Measurements from ENCODE around the gene CASK. TPM values are rescaled to one million over a fixed set of nuclear protein-coding genes. Genes with fewer than 3 reads are reported as not detected.

The CASK gene
- total and polyA plus RNA-seq, 8 donors, result 4.7 to 42.5 (median 22.9) TPM

GRCh38 chrX:41827886-41828285 lies 95.5 kb downstream of the CASK start:
- DNase-seq (no peak), FAIRE-seq (no peak), ATAC-seq (no peak)
- H3K27ac ChIP-seq, result no peak overlapping the region
- no peaks in the 10 kb centered on the region for H3K27me3 ChIP-seq
- no peaks in the 10 kb centered on the region for H3K9me3 ChIP-seq
- TF ChIP-seq, protein P1, sequence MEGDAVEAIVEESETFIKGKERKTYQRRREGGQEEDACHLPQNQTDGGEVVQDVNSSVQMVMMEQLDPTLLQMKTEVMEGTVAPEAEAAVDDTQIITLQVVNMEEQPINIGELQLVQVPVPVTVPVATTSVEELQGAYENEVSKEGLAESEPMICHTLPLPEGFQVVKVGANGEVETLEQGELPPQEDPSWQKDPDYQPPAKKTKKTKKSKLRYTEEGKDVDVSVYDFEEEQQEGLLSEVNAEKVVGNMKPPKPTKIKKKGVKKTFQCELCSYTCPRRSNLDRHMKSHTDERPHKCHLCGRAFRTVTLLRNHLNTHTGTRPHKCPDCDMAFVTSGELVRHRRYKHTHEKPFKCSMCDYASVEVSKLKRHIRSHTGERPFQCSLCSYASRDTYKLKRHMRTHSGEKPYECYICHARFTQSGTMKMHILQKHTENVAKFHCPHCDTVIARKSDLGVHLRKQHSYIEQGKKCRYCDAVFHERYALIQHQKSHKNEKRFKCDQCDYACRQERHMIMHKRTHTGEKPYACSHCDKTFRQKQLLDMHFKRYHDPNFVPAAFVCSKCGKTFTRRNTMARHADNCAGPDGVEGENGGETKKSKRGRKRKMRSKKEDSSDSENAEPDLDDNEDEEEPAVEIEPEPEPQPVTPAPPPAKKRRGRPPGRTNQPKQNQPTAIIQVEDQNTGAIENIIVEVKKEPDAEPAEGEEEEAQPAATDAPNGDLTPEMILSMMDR (IDR thresholded peaks at IDR 0.05), result no peak
- no peaks in the 10 kb centered on the region for H3K36me3 ChIP-seq
- H3K4me1 ChIP-seq, result no peaks in the 10 kb centered on the region
- H3K4me3 ChIP-seq, result no peak overlapping the region
- intact Hi-C loops (cut with DNase I), result no loop called here

GRCh38 chrX:41825796-41826195 lies 97.6 kb downstream of the CASK start:
- TF ChIP-seq, protein P1 (IDR thresholded peaks at IDR 0.05), result no peak
- Histone ChIP-seq H3K4me3 (no peak overlapping the region), H3K4me1 (no peaks in the 10 kb centered on the region), H3K36me3 (no peaks in the 10 kb centered on the region), H3K27me3 (no peaks in the 10 kb centered on the region), H3K9me3 (no peaks in the 10 kb centered on the region), H3K27ac (no peak overlapping the region)
- intact Hi-C loops (cut with DNase I), result no loop called here
- 47 to 75% methylated on average over 2 of the region's 2 CpGs for WGBS, 2 donors
- DNase-seq, result no peak
- FAIRE-seq, result no peak
- ATAC-seq, result no peak

GRCh38 chrX:41824551-41824950 lies 98.8 kb downstream of the CASK start:
- no peak for FAIRE-seq
- 63 to 78% methylated on average over 3 of the region's 3 CpGs for WGBS, 2 donors

GRCh38 chrX:41823402-41823801 lies 100.0 kb downstream of the CASK start:
- FAIRE-seq (no peak), ATAC-seq (peak in 2 of 4 donors; percentile 11 to 63)
- H3K4me3 ChIP-seq, result no peak overlapping the region

More at GRCh38 chrX:41824551-41824950, 98.8 kb downstream of the CASK start:
- Histone ChIP-seq H3K27ac (no peak overlapping the region), H3K9me3 (no peaks in the 10 kb centered on the region), H3K36me3 (no peaks in the 10 kb centered on the region), H3K4me1 (no peaks in the 10 kb centered on the region), H3K4me3 (no peak overlapping the region), H3K27me3 (no peaks in the 10 kb centered on the region)
- DNase-seq, result no peak
- no peak for ATAC-seq
- TF ChIP-seq, protein P1 (IDR thresholded peaks at IDR 0.05), result no peak
- intact Hi-C loops (cut with DNase I), result no loop called here

DNA sequence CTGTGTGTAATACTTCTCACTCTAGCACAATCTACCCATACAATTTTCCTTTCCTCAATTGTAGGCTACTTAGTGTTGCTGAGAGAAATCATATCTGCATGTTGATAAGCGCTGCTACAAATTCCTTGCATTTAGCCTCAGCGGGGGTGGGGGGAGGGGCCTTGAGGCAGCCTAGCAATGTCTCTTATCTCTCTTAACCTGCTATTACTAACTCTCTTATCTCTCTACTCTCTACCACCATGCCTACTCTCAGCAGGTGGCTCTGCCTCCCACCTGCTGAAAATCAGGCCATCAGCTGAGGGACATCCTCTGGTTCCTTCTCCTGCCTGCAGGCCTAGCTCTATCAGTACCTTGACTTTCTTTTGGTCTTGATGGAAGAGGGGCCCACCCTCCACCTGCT lies 100.5 kb downstream of the CASK start:
- FAIRE-seq (no peak), DNase-seq (no peak), ATAC-seq (peak in 1 of 4 donors; percentile 57)
- no peaks in the 10 kb centered on the region for H3K27me3 ChIP-seq
- no peaks in the 10 kb centered on the region for H3K36me3 ChIP-seq
- 68 to 80% methylated on average over 2 of the region's 2 CpGs for WGBS, 2 donors
- H3K9me3 ChIP-seq, result no peaks in the 10 kb centered on the region
- H3K4me1 ChIP-seq, result no peaks in the 10 kb centered on the region
- no peak overlapping the region for H3K4me3 ChIP-seq
- TF ChIP-seq, protein P1 (IDR thresholded peaks at IDR 0.05), result no peak
- intact Hi-C loops (cut with DNase I), result no loop called here
- H3K27ac ChIP-seq, result no peak overlapping the region

More at GRCh38 chrX:41823402-41823801, 100.0 kb downstream of the CASK start:
- no peaks in the 10 kb centered on the region for H3K36me3 ChIP-seq
- H3K9me3 ChIP-seq, result no peaks in the 10 kb centered on the region
- TF ChIP-seq, protein P1 (IDR thresholded peaks at IDR 0.05), result no peak
- 46 to 64% methylated on average over 4 of the region's 4 CpGs for WGBS, 2 donors
- H3K4me1 ChIP-seq, result no peaks in the 10 kb centered on the region
- H3K27ac ChIP-seq, result no peak overlapping the region
- intact Hi-C loops (cut with DNase I), result no loop called here
- DNase-seq, result no peak
- H3K27me3 ChIP-seq, result no peaks in the 10 kb centered on the region
